Embryonic facial prominence (tissue), 1 donor: ENCODE results near the gene TECTB.
"Not testable (repeated sequence)": the region's sequence is repeated elsewhere in the genome, so short reads cannot be mapped to it uniquely, and the experiment has no call there.

Experiments
- DNase-seq: peaks from one replicate; pipeline ENCODE4 v3.0.0-alpha.2; 2016; ENCODE audit errors: extremely low spot score

TECTB gene

DNA sequence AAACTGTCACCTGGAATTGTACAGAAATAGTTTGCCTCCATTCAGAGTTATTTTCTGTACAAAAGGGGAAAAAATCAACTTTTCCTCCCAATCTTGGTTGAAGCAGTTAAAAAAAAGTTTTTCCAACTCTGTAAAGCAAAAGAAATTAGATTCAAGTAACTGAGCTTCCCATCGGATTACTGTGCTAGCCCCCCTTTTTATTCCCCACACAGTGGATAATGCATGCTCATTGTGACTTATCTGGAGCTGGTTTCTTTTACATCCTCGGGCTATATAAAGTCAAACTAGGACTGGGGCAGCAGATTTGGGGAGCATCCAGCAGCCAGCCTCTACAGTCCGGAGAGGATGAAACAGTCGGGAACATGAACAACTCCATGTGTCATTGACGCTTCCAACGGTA lies at the start of gene TECTB:
TECTB (plus strand) TSS at position 301 of the 400 bp plus-strand sequence. CDS start 335 bp downstream, outside the sequence.
- no peak for DNase-seq

DNA sequence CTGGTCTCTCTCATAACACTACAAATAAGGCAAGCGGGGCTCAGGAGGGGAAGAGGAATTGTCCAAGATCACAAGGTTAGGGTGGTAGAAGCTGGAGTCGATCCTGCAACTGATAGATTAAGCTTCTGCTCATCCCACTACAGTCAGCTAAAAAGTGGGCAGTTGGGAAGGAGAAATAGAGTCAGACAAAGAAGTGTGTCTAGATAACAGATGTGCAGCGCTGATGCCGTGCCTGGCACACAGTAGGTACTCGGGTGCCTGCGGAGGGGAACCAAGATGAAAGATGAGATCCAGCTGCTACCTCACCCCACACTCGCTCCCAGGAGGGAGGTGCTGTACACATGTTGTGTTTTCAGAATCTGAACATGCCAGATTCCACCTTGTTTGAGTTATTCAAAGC lies 48.1 kb upstream of the TECTB start:
- DNase-seq = no peak

DNA sequence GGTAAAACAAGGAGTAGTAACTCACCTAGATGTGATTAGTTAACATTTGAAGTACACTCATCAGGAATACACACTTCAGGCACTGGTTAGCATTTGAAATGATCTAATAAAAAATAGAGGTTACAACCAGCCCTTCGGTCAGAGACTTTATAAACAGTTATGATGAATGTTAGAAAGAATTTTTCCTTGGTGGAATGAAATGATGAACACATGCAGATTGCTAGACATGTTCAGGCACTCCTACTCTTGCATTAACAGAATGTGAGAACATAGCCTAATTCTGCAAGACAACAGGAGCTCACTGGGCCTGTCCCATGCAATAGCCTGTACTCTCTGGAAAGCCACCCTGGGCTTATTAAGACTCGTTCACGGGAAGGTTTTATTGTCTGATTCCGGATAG lies 47.3 kb upstream of the TECTB start:
- DNase-seq = no peak

- no peak for DNase-seq
These were observed 46.7 kb upstream of the TECTB start for GRCh38 chr10:112236486-112236885.

- DNase-seq = no peak
These were observed 43.9 kb upstream of the TECTB start for GRCh38 chr10:112239347-112239746.

DNA sequence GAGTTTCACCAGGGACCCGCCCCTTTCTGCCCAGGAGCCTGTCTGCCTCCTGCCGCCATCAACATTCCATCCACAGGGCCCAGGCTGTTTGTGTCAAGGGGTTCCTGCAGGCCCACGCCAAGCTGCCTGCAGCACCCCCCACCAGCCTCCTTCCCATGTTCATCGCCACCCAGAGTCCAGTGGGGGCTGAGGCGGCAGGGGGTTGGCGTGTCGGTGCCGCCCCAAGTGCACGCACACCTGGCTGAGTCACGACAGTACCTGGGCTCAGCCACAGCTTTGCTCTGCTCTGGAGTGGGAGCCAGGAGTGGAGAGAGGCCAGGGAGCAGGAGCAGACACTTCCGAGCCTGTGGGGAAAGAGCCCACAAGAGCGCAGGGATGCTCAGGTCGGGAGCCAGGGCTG lies 42.8 kb upstream of the TECTB start:
- DNase-seq = no peak

GRCh38 chr10:112241651-112242341 lies 41.4 kb upstream of the TECTB start:
- no peak for DNase-seq

- DNase-seq = no peak
These were observed 40.4 kb upstream of the TECTB start for GRCh38 chr10:112242769-112243168.

- no peak for DNase-seq
These were observed 39.5 kb upstream of the TECTB start for GRCh38 chr10:112243713-112244112.

GRCh38 chr10:112244197-112244596 lies 39.0 kb upstream of the TECTB start:
- DNase-seq = no peak

GRCh38 chr10:112247791-112248190 lies 35.4 kb upstream of the TECTB start:
- DNase-seq = no peak

- DNase-seq = no peak
These were observed 34.5 kb upstream of the TECTB start for GRCh38 chr10:112248584-112249295.

- no peak for DNase-seq
These were observed 33.5 kb upstream of the TECTB start for GRCh38 chr10:112249722-112250121.

DNA sequence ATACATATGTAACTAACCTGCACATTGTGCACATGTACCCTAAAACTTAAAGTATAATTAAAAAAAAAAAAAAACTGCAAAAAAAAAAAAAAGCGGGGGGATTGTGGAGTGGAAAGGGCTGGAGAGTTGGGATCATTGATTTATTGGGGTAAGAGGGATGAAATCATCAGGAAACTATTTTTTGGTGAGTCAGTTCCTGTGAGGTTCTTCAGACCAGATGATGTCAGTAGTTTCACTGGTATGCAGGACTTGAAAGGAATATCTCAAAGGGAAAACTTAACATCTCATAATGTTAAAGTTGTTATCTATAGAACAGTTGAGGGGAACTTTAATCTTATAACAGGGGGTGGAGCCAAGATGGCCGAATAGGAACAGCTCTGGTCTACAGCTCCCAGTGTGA lies 32.6 kb upstream of the TECTB start:
- DNase-seq = no peak

- DNase-seq = not testable (repeated sequence)
These were observed 32.0 kb upstream of the TECTB start for GRCh38 chr10:112251238-112251637.

DNA sequence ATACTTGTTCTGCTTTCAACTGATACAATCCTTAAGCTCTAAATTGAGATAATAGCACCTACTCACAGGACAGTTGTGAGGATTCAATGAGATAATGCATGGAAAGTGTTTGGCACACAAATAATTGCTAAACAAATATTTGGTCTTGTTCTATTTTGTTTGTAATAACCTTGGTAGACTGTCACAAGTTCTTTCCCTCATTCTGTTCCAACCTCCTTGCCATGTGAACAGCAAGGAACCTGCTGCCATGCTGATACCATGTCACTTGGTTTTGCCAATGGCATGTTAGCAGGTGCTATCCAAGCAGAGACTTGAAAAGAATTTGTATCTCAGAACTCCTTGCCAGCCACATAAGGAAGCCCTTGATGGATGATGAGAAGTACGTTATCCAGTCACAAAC lies 24.8 kb upstream of the TECTB start:
- no peak for DNase-seq

GRCh38 chr10:112259688-112260087 lies 23.5 kb upstream of the TECTB start:
- DNase-seq = no peak

- DNase-seq = no peak
These were observed 22.4 kb upstream of the TECTB start for GRCh38 chr10:112260831-112261230.

DNA sequence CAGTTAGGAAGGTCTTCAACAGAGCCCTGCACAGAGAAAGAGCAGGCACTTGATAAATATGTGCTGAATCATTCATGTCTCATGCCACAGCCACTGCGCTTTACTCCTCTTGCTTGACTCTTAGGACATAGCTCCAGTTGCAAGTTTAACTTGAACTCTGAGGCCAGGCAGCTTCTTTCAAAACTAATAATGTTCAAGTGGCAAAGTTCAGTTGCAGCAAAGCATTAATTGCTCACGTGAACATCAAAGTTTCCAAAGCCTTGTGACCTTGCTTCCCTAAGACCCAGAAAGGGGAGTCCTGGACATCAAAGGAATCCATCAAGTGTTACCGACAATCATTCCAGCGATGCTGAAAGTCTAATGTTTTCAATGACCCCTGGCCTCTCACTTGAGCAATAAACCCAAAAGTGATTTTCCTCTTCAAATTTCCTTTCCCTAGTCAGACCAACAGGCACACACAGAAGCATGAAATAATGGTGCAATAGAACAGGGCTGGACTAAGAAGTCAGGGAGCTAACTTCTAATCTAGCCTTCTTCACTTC lies 21.8 kb upstream of the TECTB start:
- no peak for DNase-seq

- no peak for DNase-seq
These were observed 20.7 kb upstream of the TECTB start for GRCh38 chr10:112262546-112262945.

DNA sequence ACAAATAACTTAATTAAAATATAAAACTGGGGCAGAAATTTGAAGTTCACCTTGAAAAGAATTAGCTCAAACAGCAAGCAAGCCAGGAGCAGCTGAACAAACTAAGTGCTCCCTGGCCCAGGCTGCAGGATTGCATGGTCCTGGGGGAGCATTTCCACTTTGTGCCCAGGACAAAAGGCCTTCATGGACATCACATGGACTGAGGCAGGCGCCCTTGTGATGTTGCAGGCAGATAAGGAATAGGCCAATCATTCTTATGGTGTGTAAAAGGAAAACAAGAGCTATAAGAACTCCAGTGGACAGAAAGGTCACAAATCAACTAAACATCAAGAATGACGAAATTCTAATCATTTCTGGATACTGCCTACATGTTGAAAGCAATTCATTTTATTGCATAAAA lies 17.5 kb upstream of the TECTB start:
- no peak for DNase-seq

DNA sequence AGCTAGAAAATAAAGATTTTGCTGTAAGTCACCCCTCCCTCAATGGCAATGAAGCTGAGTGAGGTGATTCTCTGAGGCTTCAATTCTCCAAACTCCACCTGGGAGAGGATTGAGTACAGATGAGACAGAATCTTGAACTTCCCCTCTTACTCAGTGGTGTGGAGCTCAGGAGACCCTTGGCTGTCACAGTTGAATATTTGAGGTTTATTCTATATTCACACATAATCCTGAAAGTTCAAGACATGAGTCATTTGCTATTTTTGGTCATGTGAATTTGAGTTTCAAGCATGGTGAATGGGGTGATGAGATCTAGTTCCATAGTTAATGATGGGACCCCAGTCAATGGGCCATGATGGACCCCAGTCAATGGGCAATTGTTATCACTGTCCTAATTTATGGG lies 13.9 kb upstream of the TECTB start:
- no peak for DNase-seq

GRCh38 chr10:112271982-112272381 lies 11.2 kb upstream of the TECTB start:
- DNase-seq = no peak
